GM18867 (cell line): ENCODE data around the gene CERS1.

Experiments
- ATAC-seq: cut with Tn5 transposase; IDR thresholded peaks from one replicate; pipeline ENCODE4 v1.9.1; 2021; ENCODE audit warnings: mild to moderate bottlenecking, moderate library complexity; ENCODE audit not compliant: unreplicated experiment

The CERS1 gene

DNA sequence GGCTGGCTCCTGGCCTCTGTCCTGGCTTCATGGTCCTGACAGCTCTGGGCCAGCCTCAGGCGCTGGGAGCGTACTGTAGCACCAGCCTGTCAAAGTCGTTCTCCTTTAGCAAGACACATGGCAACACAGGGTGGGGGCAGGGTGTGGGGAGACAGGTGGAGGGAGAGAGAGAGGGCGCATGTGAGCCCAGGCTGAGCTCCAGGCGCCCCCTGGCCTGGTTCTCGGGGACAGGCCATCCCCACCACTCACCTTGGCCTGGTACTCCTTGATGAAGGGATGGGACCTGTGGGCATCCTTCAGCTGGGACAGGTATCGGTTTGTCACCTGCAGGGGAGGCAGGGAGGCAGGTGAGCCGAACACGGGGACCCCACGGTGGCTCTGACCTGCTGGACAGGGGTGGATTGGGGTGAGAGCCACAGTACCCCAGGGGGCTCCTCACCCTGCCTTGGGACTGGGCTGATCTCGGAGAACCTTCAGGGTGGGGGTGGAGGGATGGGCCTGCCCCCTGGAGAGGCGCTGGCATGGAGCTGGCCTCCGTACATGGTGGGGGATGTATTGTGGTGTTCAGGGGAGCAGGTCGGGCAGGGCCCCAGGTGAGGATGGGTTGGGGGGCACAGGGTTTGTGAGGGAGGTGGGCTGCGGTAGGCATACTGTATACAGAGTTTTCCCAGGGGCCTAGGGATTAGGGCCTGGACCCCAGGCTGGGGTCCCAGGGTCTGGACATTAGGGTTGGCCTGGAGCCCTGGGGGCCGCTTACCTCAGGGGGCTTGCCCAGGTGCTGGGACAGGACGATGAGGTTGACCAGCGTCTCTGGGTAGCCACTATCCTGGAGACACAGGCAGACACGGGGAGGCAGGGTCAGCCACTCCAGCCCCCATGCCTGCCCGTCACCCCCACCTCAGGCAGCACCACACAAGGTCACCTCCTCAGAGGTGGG, 3.9 kb upstream of the CERS1 start:
- no peak for ATAC-seq

DNA sequence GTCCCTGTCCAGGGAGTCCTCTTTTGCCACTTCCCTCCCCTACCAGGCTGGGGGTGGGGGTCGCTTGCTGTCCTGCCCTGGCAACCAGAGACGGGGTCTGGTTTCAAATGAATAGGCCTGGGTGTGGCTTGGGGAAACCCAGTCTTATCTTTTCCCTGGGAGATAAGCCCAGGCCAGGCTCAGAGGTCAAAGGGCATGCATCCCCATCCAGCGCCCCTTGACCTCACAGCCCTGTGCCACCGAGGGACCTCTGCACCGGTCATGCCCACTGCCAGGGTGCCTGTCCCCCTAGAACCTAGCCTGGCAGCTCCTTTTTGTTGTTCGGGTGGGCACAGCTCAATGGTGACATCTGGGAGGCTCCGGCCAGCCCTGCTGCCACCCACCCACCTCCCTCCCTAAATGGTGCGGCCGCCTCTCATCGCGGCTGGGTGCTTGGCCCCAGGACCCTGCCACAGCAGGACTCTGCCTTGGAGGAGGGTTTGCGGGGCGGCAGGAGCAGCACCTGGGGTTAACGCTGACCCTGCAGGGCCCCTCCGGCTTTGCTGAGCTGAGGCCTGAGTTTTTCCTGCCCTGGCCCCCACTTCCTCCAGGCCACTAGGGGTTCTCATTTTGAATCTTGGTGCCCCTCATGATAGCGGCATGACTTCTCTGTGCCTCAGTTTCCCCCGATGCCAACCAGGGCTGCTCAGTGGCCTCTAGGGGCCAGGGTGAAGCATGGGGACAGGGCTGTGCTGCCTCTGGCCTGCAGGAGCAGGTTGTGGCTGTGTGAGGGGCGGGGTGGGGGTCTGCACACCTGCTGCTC, 2.9 kb upstream of the CERS1 start:
- ATAC-seq: no peak

DNA sequence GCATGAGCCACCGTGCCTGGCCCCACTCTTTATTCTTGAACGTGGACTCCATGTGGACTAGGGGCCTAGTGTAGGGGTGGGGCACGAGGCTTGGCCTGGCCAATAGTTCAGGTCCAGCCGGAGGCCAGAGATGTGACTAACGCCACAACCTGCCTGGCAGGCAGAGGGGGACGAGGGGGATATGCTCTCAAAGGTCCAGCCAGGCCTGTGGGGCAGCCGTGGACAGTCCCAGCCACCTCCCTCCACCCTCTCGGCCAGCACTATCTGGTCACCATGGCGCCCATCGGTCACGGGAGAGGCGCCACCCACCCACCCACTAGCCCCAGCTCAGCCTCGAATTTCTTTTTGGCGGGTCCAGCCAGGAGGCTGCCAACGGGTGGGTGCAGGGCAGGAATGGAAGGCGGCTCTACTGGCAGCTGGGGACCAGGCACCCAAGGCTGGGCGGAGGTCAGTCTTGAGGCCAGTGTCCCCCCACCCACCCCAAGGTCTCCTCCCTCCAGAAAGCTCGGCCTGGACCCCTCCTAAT, 2.2 kb upstream of the CERS1 start:
- ATAC-seq: no peak

DNA sequence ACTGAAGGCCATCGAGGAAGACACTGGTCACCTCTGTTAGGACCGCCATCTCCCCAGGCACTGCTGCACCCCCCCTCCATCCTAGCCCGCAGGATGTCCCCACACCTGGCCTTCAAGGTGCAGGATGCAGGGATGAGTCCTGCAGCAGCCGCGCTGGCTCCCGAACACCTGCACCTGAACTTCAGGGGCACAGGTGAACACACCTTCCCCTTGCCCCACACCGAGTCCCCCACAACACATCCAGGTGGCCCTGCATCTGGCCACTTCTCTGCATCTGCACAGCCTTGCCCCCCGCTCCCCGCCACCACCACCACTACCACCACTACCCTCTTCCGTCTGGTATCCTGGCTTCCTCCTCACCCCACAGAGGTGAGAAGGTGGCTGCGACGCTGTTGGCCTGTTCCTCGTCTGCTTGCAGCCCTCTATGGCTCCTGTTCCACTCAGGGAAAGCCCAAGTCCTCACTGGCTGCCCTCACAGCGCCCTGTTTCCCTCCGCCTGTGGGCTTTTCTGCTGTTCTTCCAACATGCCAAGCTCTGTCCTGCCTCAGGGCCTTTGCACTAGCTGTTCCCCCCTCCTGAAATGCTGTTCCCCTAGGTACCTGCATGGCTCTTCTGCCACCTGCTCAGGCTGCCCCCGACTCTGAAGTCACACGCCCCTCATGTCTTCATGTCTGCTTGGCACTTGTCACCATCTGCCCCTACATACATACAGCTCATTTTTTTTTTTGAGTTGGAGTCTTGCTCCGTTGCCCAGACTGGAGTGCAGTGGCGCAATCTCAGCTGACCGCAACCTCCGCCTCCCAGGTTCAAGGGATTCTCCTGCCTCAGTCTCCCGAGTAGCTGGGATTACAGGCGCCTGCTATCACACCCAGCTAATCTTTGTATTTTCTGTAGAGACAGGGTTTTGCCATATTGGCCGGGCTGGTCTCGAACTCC, 1.4 kb upstream of the CERS1 start:
- ATAC-seq: no peak

DNA sequence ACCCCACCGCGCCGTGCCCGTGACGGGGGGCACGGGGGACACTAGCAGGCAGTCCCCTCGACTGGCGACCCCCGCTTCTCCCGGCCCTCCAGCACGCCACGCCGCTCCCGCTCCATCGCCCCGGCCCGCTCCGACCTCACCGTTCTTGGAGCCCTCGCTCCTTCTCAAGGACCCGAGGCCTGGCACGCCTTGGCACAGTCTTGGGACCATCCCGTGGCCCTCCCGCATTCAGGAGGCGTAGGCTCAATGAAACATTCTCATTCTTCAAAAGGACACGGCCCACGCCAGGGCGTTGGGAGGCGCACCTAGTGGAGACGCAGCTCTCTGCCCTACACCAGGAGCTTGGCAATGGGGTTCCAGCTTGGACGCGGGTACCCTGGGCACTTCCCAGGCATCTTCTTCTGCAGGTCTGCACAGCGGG, 473 bp upstream of the CERS1 start:
- ATAC-seq: no peak

DNA sequence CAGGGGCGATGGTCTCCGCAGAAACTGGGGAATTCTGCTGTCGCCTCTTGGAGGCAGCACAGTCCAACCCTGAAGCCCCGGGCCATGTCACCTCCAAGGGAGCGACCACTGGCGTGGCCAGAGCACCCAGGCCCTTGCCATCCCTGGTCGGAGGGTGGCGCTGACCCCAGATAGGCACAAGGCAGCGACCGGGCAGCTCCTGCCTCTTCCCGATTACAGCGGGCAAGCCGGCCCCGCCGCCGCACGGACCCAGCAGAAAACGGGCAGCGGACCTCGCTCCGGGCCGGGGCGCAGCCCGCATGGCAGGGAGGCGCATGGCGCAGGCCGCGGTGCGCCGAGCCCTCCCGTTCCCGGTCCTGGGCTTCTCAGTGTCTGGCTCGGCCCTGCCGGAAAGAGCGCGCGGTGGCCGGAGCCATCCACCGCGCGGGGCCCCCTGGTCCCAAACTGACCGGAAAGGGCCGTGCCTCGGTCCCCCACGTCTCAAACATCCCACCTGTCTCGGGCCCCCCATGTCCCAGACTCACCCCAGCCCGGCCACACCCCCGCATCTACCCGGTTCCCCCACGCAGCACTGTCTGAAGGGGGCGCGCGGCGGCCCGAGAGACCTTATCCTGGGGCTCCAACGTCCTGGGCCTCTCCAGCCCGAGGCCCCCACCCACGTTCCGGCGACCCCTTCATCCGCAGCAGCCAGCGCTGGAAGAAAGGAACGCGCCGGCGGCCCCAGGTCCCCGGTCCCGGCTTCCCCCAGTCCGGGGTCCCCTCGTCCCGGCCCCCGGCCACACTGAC, 727 bp downstream of the CERS1 start:
- no peak for ATAC-seq

DNA sequence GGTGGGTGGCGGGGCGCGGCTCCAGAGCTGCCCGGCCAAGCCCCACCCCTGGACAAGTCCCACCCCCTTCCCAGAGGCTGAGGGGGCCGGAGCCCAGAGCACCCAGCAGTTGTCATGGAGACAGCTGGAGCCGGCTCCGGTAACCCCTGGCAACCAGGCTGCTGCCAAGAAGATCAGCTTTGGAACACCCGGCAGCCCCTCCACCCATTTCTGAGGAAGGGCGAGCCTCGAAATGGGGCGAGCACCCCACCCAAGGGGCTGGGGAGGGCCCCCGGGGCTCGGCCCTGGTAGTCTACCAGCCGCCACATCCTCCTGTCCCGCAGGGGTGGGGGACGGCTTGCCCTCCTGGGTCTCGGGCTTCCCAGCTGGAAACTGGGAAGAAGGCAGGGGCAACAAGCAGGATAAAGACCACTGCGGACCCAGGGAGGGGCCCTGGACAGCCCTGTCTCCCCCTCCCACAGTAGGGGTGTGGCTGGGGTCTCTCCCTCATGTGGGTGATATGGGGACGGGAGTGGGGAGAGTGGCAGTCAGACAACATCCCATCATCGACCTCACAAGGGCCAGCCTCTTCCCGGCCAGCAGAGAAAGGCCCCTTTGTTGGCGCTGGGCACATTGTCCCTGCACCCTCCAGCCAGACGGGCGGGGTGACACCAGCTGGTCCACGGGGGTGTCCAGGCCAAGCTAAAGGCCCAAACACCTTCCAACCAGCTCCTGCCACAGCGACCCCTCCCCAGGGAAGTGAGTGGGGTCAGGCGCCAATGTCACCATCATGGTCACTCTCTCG, 1.5 kb downstream of the CERS1 start:
- ATAC-seq: no peak

DNA sequence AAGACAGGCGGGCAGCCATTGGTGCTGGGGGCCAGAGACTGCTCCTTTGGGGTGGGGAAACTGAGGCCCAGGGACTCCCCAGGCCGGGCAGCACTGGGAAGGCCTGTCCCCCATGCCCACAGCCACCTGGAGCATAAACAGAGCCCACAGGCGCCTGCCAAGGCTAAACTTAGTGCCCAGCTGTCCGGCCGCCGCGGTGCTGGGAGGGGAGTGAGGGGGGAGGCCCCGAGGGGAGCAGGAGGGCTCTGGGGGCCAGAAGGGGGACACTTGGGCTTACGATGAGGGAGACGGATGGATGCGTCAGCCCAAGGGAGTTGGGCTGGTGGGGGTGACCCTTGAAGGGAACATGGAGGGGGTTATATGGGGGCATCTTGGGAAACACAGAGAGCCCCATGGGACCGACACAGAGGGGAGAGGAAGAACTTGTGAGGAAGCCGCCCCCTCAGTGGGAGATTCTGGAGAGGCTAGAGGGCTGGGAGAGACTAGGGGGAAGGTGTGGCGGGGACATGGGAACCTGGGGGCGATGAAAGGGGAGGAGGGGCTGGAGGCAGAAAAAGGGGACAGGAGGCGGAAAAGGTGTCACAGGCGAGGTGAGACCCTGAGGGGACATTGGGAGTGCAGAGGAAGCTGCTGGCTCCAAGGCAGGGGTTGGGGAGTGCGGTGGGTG, 2.2 kb downstream of the CERS1 start:
- ATAC-seq: no peak

DNA sequence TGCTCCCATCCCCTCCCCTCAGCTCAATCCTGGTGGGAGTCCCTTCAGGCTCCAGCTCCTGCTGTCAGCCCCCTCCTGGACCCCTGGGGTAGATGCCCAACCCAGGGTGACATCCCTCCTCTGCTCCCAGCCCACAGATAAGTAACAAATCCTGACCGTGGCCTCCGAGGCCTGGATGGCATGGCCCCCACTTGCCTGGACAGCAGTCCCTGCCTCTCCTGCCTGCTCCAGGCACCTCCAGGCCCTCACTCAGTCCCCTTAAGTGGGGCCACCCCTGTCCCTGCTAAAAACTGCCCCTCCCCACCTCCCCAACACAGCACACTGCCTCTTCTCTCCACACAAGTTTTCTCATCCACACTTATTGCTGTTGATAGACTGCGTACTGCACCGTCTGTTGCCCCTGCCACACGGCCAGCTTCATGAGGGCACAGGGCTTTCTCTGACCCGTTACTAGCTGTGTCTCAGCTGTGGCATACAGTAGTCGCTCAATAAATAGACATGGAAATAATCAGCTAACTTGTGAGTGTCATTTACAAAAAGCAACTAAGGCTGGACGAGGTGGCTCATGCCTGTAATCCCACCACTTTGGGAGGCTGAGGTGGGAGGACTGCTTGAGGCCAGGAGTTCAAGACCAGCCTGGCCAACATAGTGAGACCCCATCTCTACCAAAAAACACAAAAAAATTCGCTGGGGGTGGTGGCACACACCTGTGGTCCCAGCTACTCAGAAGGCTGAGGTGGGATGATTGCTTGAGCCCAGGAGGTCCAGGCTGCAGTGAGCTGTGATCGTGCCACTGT, 5.8 kb downstream of the CERS1 start:
- ATAC-seq: no peak

DNA sequence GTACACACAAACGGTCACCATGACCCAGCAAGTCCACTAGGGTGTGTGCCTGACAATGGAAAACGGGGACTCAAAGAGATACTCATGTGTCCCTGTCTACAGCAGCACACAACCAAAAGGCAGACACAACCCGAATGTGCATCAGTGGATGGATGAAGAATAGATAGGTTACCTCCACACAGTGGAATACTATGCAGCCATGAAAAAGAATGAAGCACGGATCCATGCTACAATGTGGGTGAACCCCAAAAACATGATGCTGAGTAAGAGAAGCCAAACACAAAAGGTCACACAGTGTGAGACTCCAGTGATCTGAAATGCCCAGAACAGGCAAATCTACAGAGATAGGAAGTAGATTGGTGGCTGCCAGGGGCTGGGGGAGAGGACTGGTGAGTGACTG, 9.0 kb downstream of the CERS1 start:
- ATAC-seq: no peak

DNA sequence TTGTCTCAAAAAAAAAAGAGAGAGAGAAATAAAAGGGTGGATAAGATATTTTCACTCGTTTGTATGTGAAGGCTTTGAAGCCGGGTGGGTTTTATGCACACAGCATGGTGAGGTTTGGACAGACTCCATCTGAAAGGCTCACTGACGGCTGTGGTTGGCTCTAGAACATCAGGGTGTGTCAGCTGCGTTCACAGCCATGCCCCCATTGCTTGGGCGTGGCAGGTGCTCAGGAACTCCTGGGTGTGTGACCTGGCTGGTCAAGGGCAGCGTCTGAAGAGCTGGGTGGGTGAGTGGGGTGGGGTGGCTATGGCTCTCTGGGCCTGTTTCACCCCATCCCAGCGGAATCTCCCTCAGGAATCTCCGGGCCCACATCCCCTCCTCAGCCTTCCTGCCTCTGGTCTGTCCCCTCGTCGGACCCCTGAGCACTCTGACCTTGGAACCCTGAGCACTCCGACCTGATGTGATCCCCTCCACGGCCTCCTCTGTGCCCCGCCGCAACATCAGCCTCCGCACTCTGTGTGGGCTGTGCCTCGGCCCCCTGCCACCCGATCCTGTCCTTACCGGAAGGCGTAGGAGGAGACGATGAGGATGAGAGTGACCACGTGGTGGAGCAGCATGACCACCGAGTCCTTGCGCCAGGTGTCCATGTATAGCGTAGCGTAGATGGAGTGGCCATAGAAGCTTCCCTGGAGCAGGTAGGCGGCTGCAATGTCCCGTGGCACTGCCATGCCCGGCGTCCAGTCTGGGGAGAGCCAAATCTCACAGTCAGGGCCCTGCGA, 12.2 kb downstream of the CERS1 start:
- ATAC-seq: no peak

DNA sequence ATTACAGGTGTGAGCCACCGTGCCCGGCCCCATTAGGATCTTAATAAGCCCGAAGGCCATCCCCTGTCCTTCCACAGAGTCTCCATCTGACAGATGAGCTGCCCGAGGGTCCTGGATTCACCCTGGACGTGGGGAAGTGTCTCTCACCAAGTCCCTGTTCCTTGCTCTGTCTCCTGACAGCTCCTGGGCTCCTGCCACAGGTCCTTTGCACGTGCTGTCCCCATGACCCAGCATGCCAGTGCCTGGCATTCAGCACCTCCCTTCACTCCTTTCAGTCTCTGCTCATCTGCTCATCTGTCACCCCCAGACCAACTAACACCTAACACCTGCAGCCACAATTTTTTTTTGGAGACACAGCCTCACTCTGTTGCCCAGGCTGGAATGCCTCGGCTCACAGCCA, 14.5 kb downstream of the CERS1 start:
- ATAC-seq: no peak

DNA sequence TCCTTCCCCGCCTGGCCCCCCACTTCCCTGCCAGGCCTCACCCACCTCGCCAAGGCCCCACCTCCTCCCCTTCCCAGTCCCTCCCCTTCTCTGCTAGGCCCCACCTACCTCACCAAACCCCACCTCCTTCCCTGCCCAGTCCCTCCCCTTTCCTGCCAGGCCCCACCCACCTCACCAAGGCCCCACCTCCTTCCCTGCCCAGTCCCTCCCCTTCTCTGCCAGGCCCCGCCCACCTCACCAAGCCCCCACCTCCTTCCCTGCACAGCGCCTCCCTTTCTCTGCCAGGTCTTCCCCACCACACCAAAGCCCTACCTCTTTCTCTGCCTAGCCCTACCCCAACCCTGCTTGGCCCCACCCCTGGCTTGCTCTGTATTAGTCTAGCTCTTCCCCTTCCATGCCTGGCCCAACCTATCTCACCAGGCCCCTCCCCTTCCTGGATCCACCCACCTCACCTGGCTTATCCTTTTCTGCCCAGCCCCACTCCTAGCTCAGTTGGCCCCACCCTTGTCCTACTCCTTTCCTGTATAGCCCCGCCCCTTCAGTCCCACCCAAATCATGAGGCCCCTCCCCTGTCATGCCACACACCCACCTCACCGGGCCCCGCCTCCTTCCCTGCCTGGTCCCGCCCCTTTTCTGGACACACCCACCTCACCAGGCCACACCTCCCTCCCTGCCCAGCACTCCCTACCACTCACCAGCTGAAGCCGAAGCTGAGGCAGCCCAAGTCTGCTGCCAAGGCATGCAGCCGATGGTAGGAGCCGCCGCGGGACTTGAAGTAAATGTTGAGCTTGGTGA, 16.2 kb downstream of the CERS1 start:
- no peak for ATAC-seq

DNA sequence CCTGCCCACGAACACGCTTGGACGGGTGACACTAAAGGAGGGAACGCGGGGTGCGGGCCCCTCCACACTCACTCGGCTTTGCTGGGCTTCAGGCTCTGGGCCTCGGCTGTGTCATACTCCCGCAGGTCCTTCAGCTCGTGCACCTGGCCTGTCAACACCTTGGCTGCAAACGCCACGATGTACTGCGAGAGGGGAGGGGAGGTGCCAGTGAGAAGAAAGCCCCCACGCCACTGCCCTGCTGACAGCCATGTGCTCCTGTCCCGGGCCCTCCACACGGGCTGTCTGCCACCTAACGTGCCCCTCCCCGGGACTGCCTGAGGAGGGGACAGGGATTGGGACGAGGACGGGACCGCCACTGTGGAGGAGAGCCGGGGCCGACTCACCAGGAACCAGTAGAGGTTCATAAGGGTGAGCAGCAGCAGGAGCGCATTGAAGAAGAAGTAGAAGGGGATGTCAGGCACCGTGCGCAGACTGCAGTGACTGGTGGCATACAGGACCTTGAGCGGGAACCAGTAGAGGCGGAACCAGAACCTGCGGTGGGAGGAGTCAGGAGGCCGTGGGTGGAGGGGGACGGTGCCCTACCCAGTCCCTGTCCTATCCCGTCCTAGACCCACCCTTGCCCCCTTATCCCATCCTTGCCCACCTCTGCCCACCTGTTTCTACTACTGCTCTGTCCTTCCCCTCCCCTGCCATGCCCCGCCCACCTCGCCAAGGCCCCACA, 16.9 kb downstream of the CERS1 start:
- ATAC-seq: no peak

DNA sequence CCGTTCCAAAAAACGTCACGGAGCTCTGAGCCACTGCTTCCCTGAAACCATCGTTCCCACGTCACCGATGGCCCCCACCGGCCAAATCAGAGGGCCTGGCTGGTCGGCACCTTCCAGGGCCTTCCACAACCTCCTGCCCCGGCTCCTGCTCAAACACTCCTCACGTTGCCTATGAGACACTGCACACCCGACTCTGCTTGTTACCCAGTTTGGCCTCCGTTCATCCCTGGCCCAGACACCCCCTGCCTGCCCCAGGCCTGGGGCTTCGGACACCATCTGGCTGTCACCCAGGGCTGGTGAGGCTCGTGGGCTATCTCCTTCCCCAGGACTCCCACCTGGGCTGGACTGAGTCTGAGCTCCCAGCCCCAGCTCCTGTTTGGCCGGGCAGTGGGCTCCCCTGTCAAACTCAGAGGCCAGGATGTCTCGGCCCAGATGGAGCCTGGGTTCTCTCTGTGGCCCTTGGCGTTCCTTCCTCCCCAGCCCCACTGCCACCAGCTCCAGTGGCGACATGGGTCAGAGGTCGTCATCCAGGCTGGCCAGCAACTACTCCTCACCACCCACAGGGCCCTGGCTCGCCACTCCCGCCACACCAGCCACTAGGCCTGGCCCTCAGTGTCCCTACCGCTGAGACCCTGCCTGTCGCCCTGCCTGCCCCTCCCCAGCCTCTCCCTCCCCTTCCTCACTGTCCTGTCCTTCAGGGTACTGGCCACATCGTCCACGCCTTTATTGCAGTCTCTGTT, 17.7 kb downstream of the CERS1 start:
- ATAC-seq: no peak
